Neural crest cell (in vitro differentiated cells): ENCODE measurements around the gene GRIN1. TPM values are rescaled to one million over a fixed set of nuclear protein-coding genes. Genes with fewer than 3 reads are reported as not detected.
A peak's percentile ranks its signal among the peaks of the same experiment; 100 is the strongest.

Source experiments
- DNase-seq: peaks from one replicate; pipeline ENCODE4 v3.0.0; 2021; ENCODE audit warnings: low read depth, mixed read lengths, low spot score
- H3K27ac Mint-ChIP-seq: one replicate; pipeline ENCODE4 v1.8.0; 2021; ENCODE audit warnings: mild to moderate bottlenecking, mixed read lengths; ENCODE audit not compliant: unreplicated experiment
- H3K27me3 Mint-ChIP-seq: 2 replicates; pipeline ENCODE4 v1.8.0; 2021; ENCODE audit warnings: low read depth, mild to moderate bottlenecking, mixed read lengths
- H3K36me3 Mint-ChIP-seq: 2 replicates; pipeline ENCODE4 v1.8.0; 2021; ENCODE audit warnings: low read depth, mild to moderate bottlenecking, mixed read lengths
- H3K4me1 Mint-ChIP-seq: 2 replicates; pipeline ENCODE4 v1.8.0; 2021; ENCODE audit warnings: mixed read lengths
- H3K4me3 Mint-ChIP-seq: one replicate; pipeline ENCODE4 v1.8.0; 2021; ENCODE audit warnings: mild to moderate bottlenecking, mixed read lengths
- H3K9me3 Mint-ChIP-seq: 2 replicates; pipeline ENCODE4 v1.8.0; 2021; ENCODE audit warnings: mixed read lengths
- CTCF ChIP-seq: fragments of 200-600 bp; sonication (generic); conservative IDR thresholded peaks from 2 replicates; pipeline ENCODE4 v1.5.0; 2021; ENCODE audit warnings: antibody characterized with exemption, mild to moderate bottlenecking
- total RNA-seq: library from RNA; stranded (reverse); gene quantifications from 2 replicates; pipeline ENCODE4 v1.2.1, GENCODE V29; 2021

Gene GRIN1
- total RNA-seq, 1 donor from 2014 or later, result 0.44 TPM

DNA sequence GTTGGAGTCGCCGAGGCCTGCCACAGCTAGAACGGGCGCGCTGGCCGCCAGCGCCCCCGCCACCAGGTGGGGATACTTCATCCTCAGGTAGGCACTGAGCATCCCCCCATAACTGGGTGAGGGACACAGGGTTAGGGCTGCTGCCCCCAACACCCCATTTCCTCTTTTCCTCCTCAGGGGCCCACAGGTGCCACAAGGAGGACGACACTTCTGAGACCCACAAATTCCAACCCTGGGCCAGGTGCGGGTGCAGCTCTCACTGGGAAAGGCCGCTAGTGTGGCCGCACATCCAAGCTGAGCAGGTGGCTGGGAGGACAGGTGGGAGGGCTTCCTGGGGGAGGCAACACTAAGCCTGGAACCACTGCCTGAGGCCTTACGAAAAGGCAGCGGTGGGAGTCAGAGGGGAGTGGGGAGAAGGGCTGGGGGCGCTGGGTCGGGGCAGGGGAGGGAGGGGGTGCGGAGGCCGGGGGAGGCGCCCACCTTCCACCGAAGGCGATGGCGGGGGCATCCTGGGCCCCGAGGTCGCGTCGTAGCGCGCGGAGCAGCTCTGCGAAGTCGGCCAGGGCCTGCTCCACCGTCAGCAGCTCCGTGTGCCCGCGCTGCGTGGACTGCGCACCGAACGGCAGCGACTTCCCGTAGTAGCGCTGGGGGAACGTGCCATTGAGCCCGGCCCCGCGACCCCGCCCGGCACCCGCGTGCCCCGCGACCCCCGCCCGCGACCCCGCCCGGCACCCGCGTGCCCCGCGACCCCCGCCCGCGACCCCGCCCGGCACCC, 25.4 kb upstream of the GRIN1 start:
- Mint-ChIP-seq H3K4me3 (no peak overlapping the region), H3K36me3 (no peaks in the 10 kb centered on the region), H3K9me3 (no peaks in the 10 kb centered on the region), H3K4me1 (no peaks in the 10 kb centered on the region), H3K27me3 (peaks cover 17% of the 10 kb centered on the region), H3K27ac (no peak overlapping the region)
- TF ChIP-seq CTCF, result no peak
- DNase-seq, result no peak

- DNase-seq, result no peak
Observed at GRCh38 chr9:137114220-137114612, 24.7 kb upstream of the GRIN1 start.

GRCh38 chr9:137114613-137115393, 24.2 kb upstream of the GRIN1 start, which contains the start of gene DPP7:
Gene DPP7, minus strand, starts transcription at chr9:137114733. Its CDS starts 20 bp downstream, at chr9:137114713.
- no peaks in the 10 kb centered on the region for H3K9me3 Mint-ChIP-seq
- no peaks in the 10 kb centered on the region for H3K4me1 Mint-ChIP-seq
- H3K36me3 Mint-ChIP-seq, result no peaks in the 10 kb centered on the region
- H3K4me3 Mint-ChIP-seq, result no peak within 1 kb of the TSS
- no peak within 1 kb of the TSS for H3K27ac Mint-ChIP-seq
- no peak for DNase-seq
- no peak for TF ChIP-seq CTCF
- H3K27me3 Mint-ChIP-seq, result peaks cover 17% of the 10 kb centered on the region

More at GRCh38 chr9:137114220-137114612, 24.7 kb upstream of the GRIN1 start:
- no peaks in the 10 kb centered on the region for H3K4me1 Mint-ChIP-seq
- no peak for TF ChIP-seq CTCF
- H3K36me3 Mint-ChIP-seq, result no peaks in the 10 kb centered on the region
- H3K27ac Mint-ChIP-seq, result no peak overlapping the region
- no peak overlapping the region for H3K4me3 Mint-ChIP-seq
- H3K27me3 Mint-ChIP-seq, result peaks cover 17% of the 10 kb centered on the region
- no peaks in the 10 kb centered on the region for H3K9me3 Mint-ChIP-seq

DNA sequence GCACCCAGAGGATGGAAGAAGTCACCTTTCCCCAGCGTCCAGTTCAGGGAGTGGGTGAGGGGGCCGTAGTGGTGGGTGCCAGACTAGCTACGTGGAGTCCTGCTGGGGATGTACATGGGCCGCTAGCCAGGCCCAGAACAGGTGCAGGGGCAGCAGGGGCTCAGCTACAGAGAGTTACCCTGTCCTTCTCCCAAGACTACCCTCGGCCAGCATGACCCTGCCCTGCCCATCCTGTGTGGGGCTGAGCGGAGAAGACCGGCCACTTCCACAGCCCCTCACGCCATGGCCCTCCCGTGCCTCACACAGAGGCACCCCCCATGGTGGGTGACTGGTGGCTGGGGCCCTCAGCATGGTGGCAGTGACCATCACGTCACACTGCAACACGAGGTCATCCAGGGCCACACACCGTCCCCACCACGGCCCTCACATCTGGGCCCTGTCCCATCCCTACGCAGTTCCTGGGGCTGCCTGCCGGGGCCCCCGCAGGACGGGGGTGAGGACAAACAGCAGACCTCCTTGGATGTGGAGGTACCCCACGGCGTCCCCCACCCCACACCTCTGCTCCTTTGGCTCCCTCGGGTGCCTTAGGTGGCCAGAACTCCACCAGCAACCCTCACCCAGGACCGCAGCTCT, 23.4 kb upstream of the GRIN1 start:
- no peaks in the 10 kb centered on the region for H3K36me3 Mint-ChIP-seq
- H3K4me1 Mint-ChIP-seq, result no peaks in the 10 kb centered on the region
- peaks cover 17% of the 10 kb centered on the region for H3K27me3 Mint-ChIP-seq
- no peak for DNase-seq
- H3K4me3 Mint-ChIP-seq, result no peak overlapping the region
- H3K27ac Mint-ChIP-seq, result no peak overlapping the region
- no peaks in the 10 kb centered on the region for H3K9me3 Mint-ChIP-seq
- no peak for TF ChIP-seq CTCF

DNA sequence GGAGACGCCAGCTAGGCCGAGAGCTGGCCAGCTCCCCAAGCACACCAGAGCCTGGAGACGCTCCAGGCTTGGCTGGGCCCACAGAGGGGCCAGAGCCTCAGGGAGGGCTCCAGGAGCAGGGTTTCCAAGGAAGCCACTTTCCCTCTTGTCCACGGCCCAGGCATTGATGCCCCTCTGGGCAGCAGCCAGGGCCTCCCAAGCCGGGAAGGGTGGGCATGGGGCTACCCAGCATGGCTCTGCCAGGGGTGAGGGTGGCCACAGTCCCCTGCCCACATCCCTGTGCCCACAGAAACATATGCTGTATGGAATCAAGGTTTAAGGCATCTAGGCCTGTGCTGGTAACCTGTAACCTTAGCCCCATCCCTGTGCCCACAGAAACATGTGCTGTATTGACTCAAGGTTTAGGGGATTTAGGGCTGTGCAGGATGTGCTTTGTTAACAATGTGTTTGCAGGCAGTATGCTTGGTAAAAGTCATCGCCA, 22.9 kb upstream of the GRIN1 start:
- Mint-ChIP-seq H3K36me3 (no peaks in the 10 kb centered on the region), H3K9me3 (no peaks in the 10 kb centered on the region), H3K4me3 (peak overlapping the region; percentile 54), H3K27me3 (peaks cover 17% of the 10 kb centered on the region), H3K4me1 (no peaks in the 10 kb centered on the region), H3K27ac (no peak overlapping the region)
- TF ChIP-seq CTCF, result no peak
- no peak for DNase-seq
